PC-3 (cell line): ENCODE results near the gene AEN.

ENCODE experiments used
- EZH2phosphoT487 ChIP-seq: fragments of 300-600 bp; sonication (generic); IDR thresholded peaks from 2 replicates; pipeline ENCODE4 v1.6.1; 2018; ENCODE audit warnings: mild to moderate bottlenecking, antibody characterized with exemption, low read length, borderline replicate concordance
- TF ChIP-seq, protein P1 (sequence below): fragments of 300-600 bp; sonication (generic); conservative IDR thresholded peaks from 2 replicates; pipeline ENCODE4 v1.5.1; 2017; ENCODE audit warnings: antibody characterized with exemption, low read depth, mild to moderate bottlenecking, low read length

DNA sequence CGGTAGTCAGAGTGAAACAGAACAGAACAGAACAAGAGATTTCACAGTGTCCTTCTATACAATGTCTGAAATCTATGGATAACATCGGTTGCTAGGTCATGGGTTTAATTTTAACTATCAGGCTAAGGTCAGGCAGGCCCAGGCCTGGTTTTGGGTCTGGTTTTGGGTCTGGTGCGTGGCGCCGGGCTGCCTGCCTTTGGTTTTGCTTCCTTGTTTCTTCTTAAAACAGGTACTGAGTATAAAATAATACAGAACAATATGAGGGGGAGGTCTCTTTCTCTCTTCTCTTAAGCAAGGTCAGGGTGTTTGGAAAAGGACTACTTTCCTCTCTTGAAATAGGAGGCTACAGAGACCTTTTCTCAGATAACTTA lies 1.4 kb downstream of the AEN start:
- TF ChIP-seq, protein P1, sequence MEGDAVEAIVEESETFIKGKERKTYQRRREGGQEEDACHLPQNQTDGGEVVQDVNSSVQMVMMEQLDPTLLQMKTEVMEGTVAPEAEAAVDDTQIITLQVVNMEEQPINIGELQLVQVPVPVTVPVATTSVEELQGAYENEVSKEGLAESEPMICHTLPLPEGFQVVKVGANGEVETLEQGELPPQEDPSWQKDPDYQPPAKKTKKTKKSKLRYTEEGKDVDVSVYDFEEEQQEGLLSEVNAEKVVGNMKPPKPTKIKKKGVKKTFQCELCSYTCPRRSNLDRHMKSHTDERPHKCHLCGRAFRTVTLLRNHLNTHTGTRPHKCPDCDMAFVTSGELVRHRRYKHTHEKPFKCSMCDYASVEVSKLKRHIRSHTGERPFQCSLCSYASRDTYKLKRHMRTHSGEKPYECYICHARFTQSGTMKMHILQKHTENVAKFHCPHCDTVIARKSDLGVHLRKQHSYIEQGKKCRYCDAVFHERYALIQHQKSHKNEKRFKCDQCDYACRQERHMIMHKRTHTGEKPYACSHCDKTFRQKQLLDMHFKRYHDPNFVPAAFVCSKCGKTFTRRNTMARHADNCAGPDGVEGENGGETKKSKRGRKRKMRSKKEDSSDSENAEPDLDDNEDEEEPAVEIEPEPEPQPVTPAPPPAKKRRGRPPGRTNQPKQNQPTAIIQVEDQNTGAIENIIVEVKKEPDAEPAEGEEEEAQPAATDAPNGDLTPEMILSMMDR: no peak
- no peak for TF ChIP-seq EZH2phosphoT487
